SK-N-SH treated with all-trans-retinoic acid at 6 μM for 48 hours (cell line): ENCODE measurements around the gene TAF5L.

ENCODE experiments used
- ATAC-seq: fragments of 200-7000 bp; cut with Tn5 transposase; 3 replicates; pipeline ENCODE4 v1.9.1; 2020; ENCODE audit warnings: mild to moderate bottlenecking, moderate library complexity
- ARNTL ChIP-seq: fragments of 450-650 bp; formaldehyde crosslinking; IDR thresholded peaks from 2 replicates; pipeline ENCODE4 v1.5.0; 2020; ENCODE audit warnings: low read depth, mild to moderate bottlenecking, moderate library complexity, borderline replicate concordance
- BACH2 ChIP-seq: fragments of 250-450 bp; sonication (Bioruptor Pico); IDR thresholded peaks from 2 replicates; pipeline ENCODE4 v1.9.0; 2021; ENCODE audit warnings: mild to moderate bottlenecking, borderline replicate concordance
- CSDC2 ChIP-seq: fragments of 250-450 bp; sonication (Bioruptor Pico); IDR thresholded peaks from 2 replicates; pipeline ENCODE4 v1.5.0; 2020; ENCODE audit warnings: mild to moderate bottlenecking, moderate library complexity
- CSRNP3 ChIP-seq: fragments of 250-450 bp; sonication (Bioruptor Pico); IDR thresholded peaks from 2 replicates; pipeline ENCODE4 v1.5.1; 2021; ENCODE audit warnings: mild to moderate bottlenecking, moderate library complexity
- ESRRG ChIP-seq: fragments of 250-450 bp; sonication (Bioruptor Pico); IDR thresholded peaks from 2 replicates; pipeline ENCODE4 v1.6.1; 2021; ENCODE audit warnings: mild to moderate bottlenecking
- GLIS3 ChIP-seq: fragments of 250-450 bp; sonication (Bioruptor Pico); IDR thresholded peaks from 2 replicates; pipeline ENCODE4 v1.5.0; 2020; ENCODE audit warnings: mild to moderate bottlenecking, moderate library complexity
- ISL1 ChIP-seq: fragments of 250-450 bp; sonication (Bioruptor Pico); IDR thresholded peaks from 2 replicates; pipeline ENCODE4 v2.1.2; 2022; ENCODE audit warnings: mild to moderate bottlenecking, moderate library complexity
- OSR1 ChIP-seq: fragments of 250-450 bp; sonication (Bioruptor Pico); IDR thresholded peaks from 2 replicates; pipeline ENCODE4 v1.8.0; 2022; ENCODE audit warnings: moderate library complexity, mild to moderate bottlenecking, inconsistent platforms
- POU6F1 ChIP-seq: fragments of 250-450 bp; sonication (Bioruptor Pico); IDR thresholded peaks from 2 replicates; pipeline ENCODE4 v1.8.0; 2021; ENCODE audit warnings: low read depth, mild to moderate bottlenecking, moderate library complexity, borderline replicate concordance
- PPARA ChIP-seq: fragments of 250-450 bp; sonication (Bioruptor Pico); IDR thresholded peaks from 2 replicates; pipeline ENCODE4 v1.5.0; 2020; ENCODE audit warnings: mild to moderate bottlenecking, borderline replicate concordance
- SNAI2 ChIP-seq: fragments of 250-450 bp; sonication (Bioruptor Pico); IDR thresholded peaks from 2 replicates; pipeline ENCODE4 v1.5.0; 2020; ENCODE audit warnings: mild to moderate bottlenecking, moderate library complexity
- TCF4 ChIP-seq: fragments of 250-450 bp; sonication (Bioruptor Pico); IDR thresholded peaks from 2 replicates; pipeline ENCODE4 v1.8.0; 2021; ENCODE audit warnings: mild to moderate bottlenecking, moderate library complexity, borderline replicate concordance
- TOX ChIP-seq: fragments of 250-450 bp; sonication (Bioruptor Pico); IDR thresholded peaks from 2 replicates; pipeline ENCODE4 v1.8.0; 2021; ENCODE audit warnings: mild to moderate bottlenecking, moderate library complexity, borderline replicate concordance
- ZC3H10 ChIP-seq: fragments of 250-450 bp; sonication (Bioruptor Pico); IDR thresholded peaks from 2 replicates; pipeline ENCODE4 v1.5.1; 2021; ENCODE audit warnings: mild to moderate bottlenecking, moderate library complexity
- ZFP3 ChIP-seq: fragments of 250-450 bp; sonication (Bioruptor Pico); IDR thresholded peaks from 2 replicates; pipeline ENCODE4 v1.5.0; 2020; ENCODE audit warnings: mild to moderate bottlenecking, moderate library complexity
- ZNF565 ChIP-seq: fragments of 450-650 bp; formaldehyde crosslinking; conservative IDR thresholded peaks from 2 replicates; pipeline ENCODE4 v1.5.0; 2020; ENCODE audit warnings: low read depth, mild to moderate bottlenecking, moderate library complexity
- ZNF70 ChIP-seq: fragments of 450-650 bp; formaldehyde crosslinking; IDR thresholded peaks from 2 replicates; pipeline ENCODE4 v1.5.0; 2020; ENCODE audit warnings: mild to moderate bottlenecking, moderate library complexity
- ZNF8 ChIP-seq: fragments of 450-650 bp; formaldehyde crosslinking; IDR thresholded peaks from 2 replicates; pipeline ENCODE4 v1.5.0; 2020; ENCODE audit warnings: mild to moderate bottlenecking, moderate library complexity
- TF ChIP-seq, protein P1 (sequence below): fragments of 250-450 bp; sonication (Bioruptor Pico); IDR thresholded peaks from 2 replicates; pipeline ENCODE4 v1.5.0; 2020; ENCODE audit warnings: mild to moderate bottlenecking, moderate library complexity
- TF ChIP-seq, protein P2 (sequence below): fragments of 250-450 bp; sonication (Bioruptor Pico); IDR thresholded peaks from 2 replicates; pipeline ENCODE4 v1.5.1; 2020; ENCODE audit warnings: low read depth, mild to moderate bottlenecking, moderate library complexity

TAF5L gene

GRCh38 chr1:229661022-229661877 lies 35.3 kb upstream of the TAF5L start:
- TF ChIP-seq ZNF565 (CRISPR knock-in tag), result no peak
- TF ChIP-seq ZNF70, result 0 out of 2 replicates have a peak, but pooled peaks have one; percentile 14
- no peak for TF ChIP-seq CSDC2 (CRISPR knock-in tag)
- no peak for TF ChIP-seq GLIS3
- no peak for TF ChIP-seq SNAI2
- no peak for TF ChIP-seq ZFP3 (CRISPR knock-in tag)
- peak; percentile 95 for ATAC-seq

DNA sequence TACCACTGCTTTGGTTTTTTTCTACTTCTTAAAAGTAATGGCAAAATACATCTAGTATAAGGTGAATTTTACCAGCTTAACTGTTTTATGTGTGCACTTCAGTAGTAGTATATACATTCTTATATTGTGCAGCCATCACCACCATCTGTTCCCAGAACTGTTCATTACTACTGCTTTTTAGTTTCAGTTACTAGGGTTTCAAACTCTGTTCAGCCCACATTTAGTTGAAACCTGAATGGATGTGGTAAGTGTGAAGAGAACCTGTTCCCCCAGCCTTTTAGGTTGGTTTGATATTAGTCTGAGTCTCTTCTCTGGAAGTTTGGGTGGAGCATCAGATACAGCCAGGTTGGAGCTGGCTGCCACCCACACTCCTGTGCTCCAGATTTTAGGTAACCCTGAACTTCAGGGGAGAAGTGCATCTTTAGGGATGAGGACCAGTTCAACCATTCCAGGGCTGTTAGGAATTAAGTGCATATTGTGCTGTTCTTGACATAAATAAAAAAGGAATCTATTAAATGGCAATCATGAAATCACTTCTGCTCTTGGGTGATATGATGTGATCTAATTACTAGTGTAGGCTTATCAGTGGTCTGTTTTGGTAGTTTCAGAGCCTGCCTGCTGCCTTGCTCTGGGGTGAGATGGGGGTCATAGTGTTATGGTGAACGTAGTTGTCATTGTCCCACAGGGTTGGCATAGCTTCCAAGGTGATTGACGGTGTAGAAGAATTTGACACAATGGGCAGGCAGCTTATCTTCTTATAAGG lies 32.3 kb upstream of the TAF5L start:
- TF ChIP-seq, protein P1, sequence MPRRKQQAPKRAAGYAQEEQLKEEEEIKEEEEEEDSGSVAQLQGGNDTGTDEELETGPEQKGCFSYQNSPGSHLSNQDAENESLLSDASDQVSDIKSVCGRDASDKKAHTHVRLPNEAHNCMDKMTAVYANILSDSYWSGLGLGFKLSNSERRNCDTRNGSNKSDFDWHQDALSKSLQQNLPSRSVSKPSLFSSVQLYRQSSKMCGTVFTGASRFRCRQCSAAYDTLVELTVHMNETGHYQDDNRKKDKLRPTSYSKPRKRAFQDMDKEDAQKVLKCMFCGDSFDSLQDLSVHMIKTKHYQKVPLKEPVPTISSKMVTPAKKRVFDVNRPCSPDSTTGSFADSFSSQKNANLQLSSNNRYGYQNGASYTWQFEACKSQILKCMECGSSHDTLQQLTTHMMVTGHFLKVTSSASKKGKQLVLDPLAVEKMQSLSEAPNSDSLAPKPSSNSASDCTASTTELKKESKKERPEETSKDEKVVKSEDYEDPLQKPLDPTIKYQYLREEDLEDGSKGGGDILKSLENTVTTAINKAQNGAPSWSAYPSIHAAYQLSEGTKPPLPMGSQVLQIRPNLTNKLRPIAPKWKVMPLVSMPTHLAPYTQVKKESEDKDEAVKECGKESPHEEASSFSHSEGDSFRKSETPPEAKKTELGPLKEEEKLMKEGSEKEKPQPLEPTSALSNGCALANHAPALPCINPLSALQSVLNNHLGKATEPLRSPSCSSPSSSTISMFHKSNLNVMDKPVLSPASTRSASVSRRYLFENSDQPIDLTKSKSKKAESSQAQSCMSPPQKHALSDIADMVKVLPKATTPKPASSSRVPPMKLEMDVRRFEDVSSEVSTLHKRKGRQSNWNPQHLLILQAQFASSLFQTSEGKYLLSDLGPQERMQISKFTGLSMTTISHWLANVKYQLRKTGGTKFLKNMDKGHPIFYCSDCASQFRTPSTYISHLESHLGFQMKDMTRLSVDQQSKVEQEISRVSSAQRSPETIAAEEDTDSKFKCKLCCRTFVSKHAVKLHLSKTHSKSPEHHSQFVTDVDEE (CRISPR knock-in tag), result peak; percentile 60; the same call in 1 of the 2 replicates
- no peak for TF ChIP-seq OSR1 (CRISPR knock-in tag)
- TF ChIP-seq ZNF70, result no peak
- no peak for TF ChIP-seq ZNF565 (CRISPR knock-in tag)
- TF ChIP-seq TCF4 (CRISPR knock-in tag), result peak; percentile 69; the same call in 1 of the 2 replicates
- TF ChIP-seq ISL1 (CRISPR knock-in tag), result no peak
- no peak for TF ChIP-seq ZNF8 (CRISPR knock-in tag)
- no peak for TF ChIP-seq ARNTL (CRISPR knock-in tag)
- TF ChIP-seq, protein P2, sequence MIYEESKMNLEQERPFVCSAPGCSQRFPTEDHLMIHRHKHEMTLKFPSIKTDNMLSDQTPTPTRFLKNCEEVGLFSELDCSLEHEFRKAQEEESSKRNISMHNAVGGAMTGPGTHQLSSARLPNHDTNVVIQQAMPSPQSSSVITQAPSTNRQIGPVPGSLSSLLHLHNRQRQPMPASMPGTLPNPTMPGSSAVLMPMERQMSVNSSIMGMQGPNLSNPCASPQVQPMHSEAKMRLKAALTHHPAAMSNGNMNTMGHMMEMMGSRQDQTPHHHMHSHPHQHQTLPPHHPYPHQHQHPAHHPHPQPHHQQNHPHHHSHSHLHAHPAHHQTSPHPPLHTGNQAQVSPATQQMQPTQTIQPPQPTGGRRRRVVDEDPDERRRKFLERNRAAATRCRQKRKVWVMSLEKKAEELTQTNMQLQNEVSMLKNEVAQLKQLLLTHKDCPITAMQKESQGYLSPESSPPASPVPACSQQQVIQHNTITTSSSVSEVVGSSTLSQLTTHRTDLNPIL (CRISPR knock-in tag), result no peak
- ATAC-seq, result no peak

DNA sequence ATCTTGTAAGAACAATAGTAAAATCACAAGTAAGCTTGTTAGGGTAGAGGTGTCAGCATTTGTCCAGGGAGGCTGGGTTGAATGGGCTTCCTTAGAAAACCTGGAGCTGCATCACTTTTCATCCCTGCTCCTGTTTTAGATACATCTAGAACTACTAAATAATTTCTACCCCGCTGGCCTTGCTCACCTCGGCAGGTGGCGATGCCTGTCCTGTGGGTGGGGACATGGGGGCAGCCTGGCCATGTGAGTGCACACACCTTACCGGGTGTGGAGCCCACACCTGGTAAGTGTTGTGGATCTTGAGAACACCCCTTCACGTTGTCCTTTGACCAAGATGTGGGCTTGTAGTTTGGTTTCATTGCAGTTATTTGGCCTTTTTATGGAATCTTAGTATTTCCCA lies 29.9 kb upstream of the TAF5L start:
- ATAC-seq, result no peak
- TF ChIP-seq ZC3H10 (no peak), ARNTL (CRISPR knock-in tag) (no peak), ESRRG (no peak), ZNF565 (CRISPR knock-in tag) (no peak), POU6F1 (no peak), PPARA (CRISPR knock-in tag) (no peak), BACH2 (CRISPR knock-in tag) (no peak), TOX (CRISPR knock-in tag) (no peak), ZNF8 (CRISPR knock-in tag) (no peak), ZNF70 (no peak), SNAI2 (no peak), CSRNP3 (CRISPR knock-in tag) (no peak), OSR1 (CRISPR knock-in tag) (no peak), ISL1 (CRISPR knock-in tag) (no peak), TCF4 (CRISPR knock-in tag) (no peak)
- TF ChIP-seq, protein P2 (CRISPR knock-in tag), result no peak
